22Rv1 (cell line): ENCODE data around the gene CAMK1D.

Source experiments
- CTCF ChIP-seq: fragments of 450-650 bp; IDR thresholded peaks from 2 replicates; pipeline ENCODE4 v1.5.1; 2017; ENCODE audit warnings: mild to moderate bottlenecking
- ZFX ChIP-seq: fragments of 450-650 bp; IDR thresholded peaks from 2 replicates; pipeline ENCODE4 v1.6.1; 2017; ENCODE audit warnings: antibody characterized with exemption, borderline replicate concordance

GRCh38 chr10:12795315-12796110 is 446.2 kb downstream of the CAMK1D start:
- TF ChIP-seq CTCF (no peak), ZFX (no peak)
